ENCODE results near the gene ANKRD1.

The ANKRD1 gene

DNA sequence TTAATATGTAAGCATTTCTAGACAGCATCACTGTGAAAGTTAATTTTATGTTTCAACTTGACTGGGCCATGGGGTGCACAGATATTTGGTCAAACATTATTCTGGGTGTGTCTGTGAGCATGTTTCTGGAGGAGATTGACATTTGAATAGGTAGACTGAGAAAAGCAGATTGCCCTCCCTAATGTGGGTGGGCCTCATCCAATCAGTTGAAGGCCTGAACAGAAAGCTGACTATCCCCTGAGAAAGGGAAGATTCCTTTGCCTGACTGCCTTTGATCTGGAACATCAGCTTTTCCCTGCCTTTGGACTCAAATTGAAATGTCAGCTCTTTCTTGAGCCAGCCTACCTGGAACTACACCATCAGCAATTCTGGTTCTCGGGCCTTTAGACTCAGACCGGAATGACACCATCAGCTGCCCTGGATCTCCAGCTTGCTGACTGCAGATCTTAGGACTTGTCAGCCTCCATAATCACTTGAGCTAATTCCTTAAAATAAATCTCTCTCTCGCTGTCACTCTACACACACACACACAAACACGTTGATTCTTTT, 54.8 kb downstream of the ANKRD1 start:
- TF ChIP-seq YY1 (IDR thresholded peaks at IDR 0.05; ENCODE audit: insufficient read depth, insufficient read length) = no peak
- Histone ChIP-seq H3K4me3 (ENCODE audit: insufficient read length, low read depth) (no peak overlapping the region), H3K9ac (ENCODE audit: insufficient read length, low read depth) (no peak overlapping the region), H3K36me3 (ENCODE audit: insufficient read depth, insufficient read length, low read length) (no peaks in the 10 kb centered on the region), H3K9me3 (ENCODE audit: insufficient read depth, low read length) (no peaks in the 10 kb centered on the region), H3K27me3 (ENCODE audit: insufficient read depth, insufficient read length) (no peaks in the 10 kb centered on the region), H3K4me1 (ENCODE audit: insufficient read depth, insufficient read length) (no peaks in the 10 kb centered on the region)
- DNase-seq (ENCODE audit: low read depth, low spot score) = no peak

DNA sequence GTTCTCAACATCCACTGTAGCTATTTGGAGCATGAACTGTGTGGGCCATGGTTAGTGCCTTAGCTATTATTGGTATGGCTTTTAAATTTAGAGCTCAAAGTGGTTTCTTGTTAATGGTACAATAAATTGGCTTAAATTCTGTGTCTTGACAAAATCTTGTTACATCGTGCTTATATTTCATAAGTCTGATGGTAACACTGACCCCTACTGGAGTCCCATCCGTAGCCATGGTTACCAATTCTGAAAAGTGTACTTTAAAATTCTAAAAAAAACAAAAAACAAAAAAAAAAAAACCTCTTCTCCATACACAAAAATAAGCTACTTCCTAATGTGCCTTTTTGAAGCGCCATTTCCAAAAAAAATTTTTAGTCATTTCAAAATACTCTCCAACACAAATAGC, 55.5 kb downstream of the ANKRD1 start:
- no peaks in the 10 kb centered on the region for H3K4me1 ChIP-seq (ENCODE audit: insufficient read depth, insufficient read length)
- TF ChIP-seq SUZ12 (IDR thresholded peaks at IDR 0.05; ENCODE audit: extremely low read depth, insufficient read depth, insufficient read length) = no peak
- no peak for TF ChIP-seq ZNF274 (IDR thresholded peaks at IDR 0.05; ENCODE audit: low read depth, low read length)
- TF ChIP-seq YY1 (IDR thresholded peaks at IDR 0.05; ENCODE audit: insufficient read depth, insufficient read length) = no peak
- no peaks in the 10 kb centered on the region for H3K36me3 ChIP-seq (ENCODE audit: insufficient read depth, insufficient read length, low read length)
- no peak overlapping the region for H3K9ac ChIP-seq (ENCODE audit: insufficient read length, low read depth)
- no peaks in the 10 kb centered on the region for H3K9me3 ChIP-seq (ENCODE audit: insufficient read depth, low read length)
- DNase-seq (ENCODE audit: low read depth, low spot score) = no peak
- no peaks in the 10 kb centered on the region for H3K27me3 ChIP-seq (ENCODE audit: insufficient read depth, insufficient read length)
- no peak overlapping the region for H3K4me3 ChIP-seq (ENCODE audit: insufficient read length, low read depth)

DNA sequence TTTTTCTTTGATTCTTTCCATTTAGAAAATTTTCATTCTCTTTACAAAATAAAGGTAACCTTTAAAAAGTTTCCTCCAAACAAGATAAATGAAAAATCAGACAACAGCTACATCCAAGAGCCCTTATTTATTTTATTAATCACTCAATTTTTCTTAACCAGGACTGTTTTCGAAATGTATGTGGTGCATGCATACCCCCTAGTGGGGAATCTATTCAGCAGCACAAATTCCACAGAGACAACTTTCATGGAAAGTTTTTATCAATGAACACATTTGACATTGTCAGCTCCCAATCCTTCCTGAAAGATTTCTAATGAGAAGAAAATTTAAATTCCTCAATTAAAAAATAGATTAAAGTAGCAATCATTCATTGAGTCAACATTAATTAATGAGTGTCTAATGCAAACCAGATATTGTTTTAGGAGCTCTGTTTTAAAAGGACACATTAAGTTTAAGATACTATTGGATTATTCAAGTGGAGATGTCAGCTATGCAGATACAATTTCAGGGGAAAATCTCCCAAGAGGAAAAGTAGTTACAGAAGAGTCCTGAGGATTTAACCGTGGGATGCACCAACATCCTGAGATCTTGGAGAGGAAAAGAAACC, 57.9 kb downstream of the ANKRD1 start:
- Histone ChIP-seq H3K9me3 (ENCODE audit: insufficient read depth, low read length) (no peaks in the 10 kb centered on the region), H3K4me3 (ENCODE audit: insufficient read length, low read depth) (no peak overlapping the region), H3K4me1 (ENCODE audit: insufficient read depth, insufficient read length) (no peaks in the 10 kb centered on the region), H3K9ac (ENCODE audit: insufficient read length, low read depth) (no peak overlapping the region), H3K36me3 (ENCODE audit: insufficient read depth, insufficient read length, low read length) (no peaks in the 10 kb centered on the region), H3K27me3 (ENCODE audit: insufficient read depth, insufficient read length) (peaks cover 12% of the 10 kb centered on the region)
- no peak for TF ChIP-seq ZNF274 (IDR thresholded peaks at IDR 0.05; ENCODE audit: low read depth, low read length)
- no peak for TF ChIP-seq SUZ12 (IDR thresholded peaks at IDR 0.05; ENCODE audit: extremely low read depth, insufficient read depth, insufficient read length)
- no peak for TF ChIP-seq YY1 (IDR thresholded peaks at IDR 0.05; ENCODE audit: insufficient read depth, insufficient read length)
- DNase-seq (ENCODE audit: low read depth, low spot score) = no peak
